Sigmoid colon (tissue), 4 donors: ENCODE measurements around the gene FAM163B.

ENCODE experiments used
- EP300 ChIP-seq, 4 donors: sonication (generic); formaldehyde crosslinking; IDR thresholded peaks; one replicate each; pipeline ENCODE4 v1.6.1; 2017; ENCODE audit warnings: antibody characterized with exemption in 4 of 4
- POLR2A ChIP-seq, 2 donors: fragments of 450-650 bp; IDR thresholded peaks; one replicate each; pipeline ENCODE4 v1.6.1; 2016; ENCODE audit warnings: antibody characterized with exemption in 2 of 2, mild to moderate bottlenecking in 2 of 2, moderate library complexity in 2 of 2
- POLR2AphosphoS5 ChIP-seq, 4 donors: sonication (generic); formaldehyde crosslinking; IDR thresholded peaks; one replicate each; pipeline ENCODE4 v1.6.1; 2017; ENCODE audit warnings: antibody characterized with exemption in 4 of 4
- TF ChIP-seq, protein P1 (sequence below), 4 experiments: fragments of 450-650 bp in 3 of 4; fragments of 200-600 bp in 1 of 4; IDR thresholded peaks; one replicate each; pipeline ENCODE4 v1.5.1; 2016 to 2019; ENCODE audit warnings: antibody characterized with exemption in 4 of 4, mild to moderate bottlenecking in 3 of 4, moderate library complexity in 2 of 4

GRCh38 chr9:133599470-133600173, 9.6 kb downstream of the FAM163B start:
- TF ChIP-seq, protein P1, sequence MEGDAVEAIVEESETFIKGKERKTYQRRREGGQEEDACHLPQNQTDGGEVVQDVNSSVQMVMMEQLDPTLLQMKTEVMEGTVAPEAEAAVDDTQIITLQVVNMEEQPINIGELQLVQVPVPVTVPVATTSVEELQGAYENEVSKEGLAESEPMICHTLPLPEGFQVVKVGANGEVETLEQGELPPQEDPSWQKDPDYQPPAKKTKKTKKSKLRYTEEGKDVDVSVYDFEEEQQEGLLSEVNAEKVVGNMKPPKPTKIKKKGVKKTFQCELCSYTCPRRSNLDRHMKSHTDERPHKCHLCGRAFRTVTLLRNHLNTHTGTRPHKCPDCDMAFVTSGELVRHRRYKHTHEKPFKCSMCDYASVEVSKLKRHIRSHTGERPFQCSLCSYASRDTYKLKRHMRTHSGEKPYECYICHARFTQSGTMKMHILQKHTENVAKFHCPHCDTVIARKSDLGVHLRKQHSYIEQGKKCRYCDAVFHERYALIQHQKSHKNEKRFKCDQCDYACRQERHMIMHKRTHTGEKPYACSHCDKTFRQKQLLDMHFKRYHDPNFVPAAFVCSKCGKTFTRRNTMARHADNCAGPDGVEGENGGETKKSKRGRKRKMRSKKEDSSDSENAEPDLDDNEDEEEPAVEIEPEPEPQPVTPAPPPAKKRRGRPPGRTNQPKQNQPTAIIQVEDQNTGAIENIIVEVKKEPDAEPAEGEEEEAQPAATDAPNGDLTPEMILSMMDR (IDR thresholded peaks at IDR 0.05): no peak
- TF ChIP-seq POLR2AphosphoS5 (IDR thresholded peaks at IDR 0.05) (no peak), POLR2A (IDR thresholded peaks at IDR 0.05) (no peak), EP300 (IDR thresholded peaks at IDR 0.05) (no peak)
